GM18511 (cell line): ENCODE results near the gene GPR6.

Experiments used
- ATAC-seq: cut with Tn5 transposase; IDR thresholded peaks from one replicate; pipeline ENCODE4 v1.9.1; 2021; ENCODE audit warnings: mild to moderate bottlenecking, moderate library complexity; ENCODE audit not compliant: unreplicated experiment

GPR6 gene, protein sequence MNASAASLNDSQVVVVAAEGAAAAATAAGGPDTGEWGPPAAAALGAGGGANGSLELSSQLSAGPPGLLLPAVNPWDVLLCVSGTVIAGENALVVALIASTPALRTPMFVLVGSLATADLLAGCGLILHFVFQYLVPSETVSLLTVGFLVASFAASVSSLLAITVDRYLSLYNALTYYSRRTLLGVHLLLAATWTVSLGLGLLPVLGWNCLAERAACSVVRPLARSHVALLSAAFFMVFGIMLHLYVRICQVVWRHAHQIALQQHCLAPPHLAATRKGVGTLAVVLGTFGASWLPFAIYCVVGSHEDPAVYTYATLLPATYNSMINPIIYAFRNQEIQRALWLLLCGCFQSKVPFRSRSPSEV

DNA sequence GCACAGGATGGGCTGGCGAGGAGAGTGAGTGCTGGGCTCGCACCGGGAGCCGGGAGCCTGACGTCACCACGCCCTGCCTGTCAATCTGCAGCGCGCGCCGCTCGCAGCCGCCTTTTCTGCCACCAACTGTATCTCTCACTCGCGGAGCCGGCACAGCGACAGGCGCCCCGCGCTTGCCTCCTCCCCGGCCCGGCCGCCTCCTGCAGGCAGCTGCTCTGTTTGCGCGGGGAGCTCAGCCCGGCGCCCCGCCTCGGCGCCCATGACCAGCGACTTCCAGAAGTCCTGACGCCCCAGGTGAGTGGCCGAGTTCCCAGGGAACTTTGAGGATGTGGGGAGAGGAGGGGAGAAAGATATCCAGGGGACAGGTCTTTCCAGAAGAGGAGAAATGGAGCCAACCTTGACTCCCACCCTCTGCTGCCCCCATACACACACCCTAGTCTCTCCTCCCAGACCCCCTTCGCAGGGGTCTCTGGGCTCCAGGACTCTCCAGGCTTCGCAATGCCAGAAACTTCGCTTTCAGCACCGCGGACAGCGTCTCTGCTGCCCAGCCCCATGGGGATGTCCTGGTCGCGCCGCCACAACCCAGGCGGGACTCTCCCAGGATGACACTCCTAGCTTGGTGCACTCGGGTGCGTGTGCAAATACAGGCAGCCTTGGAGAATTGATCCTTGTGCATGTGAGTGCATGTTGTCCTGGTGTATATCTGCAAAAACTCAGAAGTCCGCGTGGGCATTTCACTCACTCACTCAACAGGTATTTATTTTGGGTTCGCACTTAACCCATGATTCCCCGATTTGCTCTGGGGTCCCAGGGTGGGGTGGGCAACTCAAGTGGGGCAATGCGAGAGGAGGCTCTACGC is at the start of gene GPR6:
TSS of gene GPR6 (plus strand) at position 138 of the 859 bp plus-strand sequence. CDS start 802 bp downstream, outside the sequence.
- ATAC-seq: no peak

DNA sequence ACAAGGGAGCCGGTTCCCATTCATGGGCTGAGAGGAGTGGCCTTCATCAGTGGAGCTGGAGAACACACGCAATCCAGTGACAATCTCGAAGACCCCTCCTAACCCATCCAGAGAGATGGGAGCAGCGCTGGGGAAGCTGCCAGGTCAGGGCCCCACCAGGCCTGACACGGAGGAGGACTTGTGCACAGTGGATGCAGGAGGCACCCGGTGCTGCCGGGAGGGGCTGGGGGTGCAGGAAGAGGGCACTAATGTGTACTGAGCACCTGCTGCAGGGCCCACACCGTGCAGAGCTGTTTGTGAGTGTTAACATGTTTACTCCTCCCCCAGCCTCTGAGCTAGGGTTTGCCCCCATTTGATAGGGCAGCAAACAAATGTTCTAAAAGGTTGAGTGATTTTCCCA is 43.8 kb upstream of the GPR6 start:
- ATAC-seq: no peak

DNA sequence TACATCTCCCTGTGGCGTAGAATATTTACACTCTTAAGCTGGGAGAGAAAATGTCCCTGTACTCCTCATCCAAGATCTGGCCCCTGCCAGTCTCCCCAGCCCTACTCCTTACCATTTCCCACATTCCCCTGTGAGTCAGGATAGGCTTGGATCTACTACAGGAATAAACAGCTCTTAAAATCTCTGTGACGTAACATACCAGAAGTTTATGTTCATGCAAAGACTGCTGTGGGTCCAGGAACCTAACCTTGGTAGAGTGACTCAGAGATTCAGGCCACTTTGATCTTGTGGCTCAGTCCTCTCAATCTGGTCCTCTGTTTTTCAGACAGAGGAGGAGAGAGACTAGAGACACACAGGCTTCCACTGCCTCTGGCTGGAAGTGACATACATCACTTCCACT is 38.5 kb upstream of the GPR6 start:
- no peak for ATAC-seq

DNA sequence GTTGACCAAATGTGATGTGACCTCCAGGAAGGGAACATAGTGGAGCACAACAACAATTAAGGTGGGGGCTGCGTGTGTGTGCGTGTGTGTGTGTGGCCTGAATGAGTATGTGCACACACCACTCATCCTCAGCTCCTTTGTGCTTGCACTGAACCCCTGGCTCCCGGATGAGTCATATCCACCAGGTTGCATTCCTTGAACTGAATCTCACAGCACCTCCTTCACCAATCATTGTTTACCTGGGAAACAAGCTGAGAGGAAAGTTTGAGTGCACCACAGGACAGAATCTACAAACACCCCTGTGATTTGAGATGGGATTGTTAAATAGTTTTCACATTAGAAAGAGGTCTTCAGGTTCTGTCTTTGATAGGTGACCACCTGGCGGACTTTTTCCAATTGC is 33.7 kb upstream of the GPR6 start:
- no peak for ATAC-seq

DNA sequence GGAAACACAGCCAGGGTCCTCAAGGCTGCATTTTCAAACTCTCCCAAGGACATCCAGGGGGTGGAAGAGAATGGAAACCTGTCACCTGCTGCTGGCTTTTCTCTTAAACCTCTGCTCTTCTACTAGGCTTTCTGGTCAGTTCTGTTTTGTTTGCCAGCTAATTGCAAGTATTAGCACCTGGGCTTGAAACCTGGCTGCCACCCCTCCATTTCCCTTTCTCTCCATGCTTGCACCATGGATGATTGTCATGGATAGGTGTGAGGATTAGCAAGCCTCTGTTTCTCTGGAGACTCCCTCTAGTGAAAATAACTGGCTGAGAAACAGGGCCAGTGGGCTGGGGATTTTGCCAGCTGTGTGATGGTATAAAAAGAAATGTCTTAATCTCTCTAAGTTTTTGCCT is 33.0 kb upstream of the GPR6 start:
- no peak for ATAC-seq

DNA sequence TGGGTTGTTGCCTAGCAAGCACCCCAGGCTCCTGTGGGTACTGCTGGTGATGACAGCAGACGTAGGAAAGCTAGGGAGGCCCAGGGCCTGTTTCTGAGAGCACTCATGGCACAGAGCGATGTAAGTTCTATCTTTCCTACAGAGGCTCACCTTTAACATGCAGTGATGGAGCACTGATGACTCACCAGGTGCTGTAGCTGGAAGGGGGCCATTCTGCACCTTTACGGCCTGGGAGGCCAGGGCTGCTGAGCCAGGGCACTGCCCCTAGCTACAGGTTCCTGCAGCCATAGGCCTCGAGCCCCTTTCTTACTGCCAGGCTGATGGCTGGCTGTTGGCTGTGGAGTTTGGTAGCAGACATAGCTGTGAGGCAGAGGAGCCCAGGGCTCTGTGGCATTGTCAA is 31.1 kb upstream of the GPR6 start:
- no peak for ATAC-seq

DNA sequence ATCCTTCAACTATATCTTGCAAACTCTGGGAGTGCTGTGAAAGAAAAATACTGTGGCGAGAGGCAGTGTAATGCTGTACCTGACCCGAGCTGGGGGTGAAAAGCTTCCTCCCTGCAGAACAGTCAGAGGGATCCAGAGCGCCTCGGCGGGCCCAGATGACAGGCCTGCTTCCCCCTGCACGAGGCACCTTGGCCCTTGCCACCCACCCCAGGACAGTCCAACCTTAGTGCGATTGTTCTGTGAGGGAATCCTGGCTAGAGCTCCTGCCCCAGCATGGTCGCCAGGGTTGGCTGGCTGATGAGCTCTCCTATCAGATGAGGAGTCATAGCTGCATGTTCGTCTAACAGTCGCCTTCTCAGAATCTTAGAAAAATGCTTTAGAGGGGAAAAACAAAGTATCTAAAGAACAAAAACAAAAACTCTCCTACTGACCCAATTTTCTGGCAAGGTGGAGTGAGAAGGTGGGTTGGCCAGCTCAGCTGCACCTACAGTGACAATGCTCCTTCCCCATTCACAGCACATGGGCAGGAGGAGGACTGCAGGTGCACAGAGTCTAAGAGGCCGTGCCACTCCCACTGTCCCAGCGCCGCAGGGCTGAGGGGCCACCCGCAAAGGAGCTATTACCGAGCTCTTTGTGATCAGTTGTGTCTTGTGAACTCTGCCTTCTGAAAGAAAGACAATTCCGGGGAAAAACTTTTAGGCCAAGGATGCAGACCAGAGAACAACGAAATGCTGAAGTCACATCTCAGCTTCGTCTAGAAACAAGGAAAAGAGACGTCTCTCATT is 28.6 kb upstream of the GPR6 start:
- no peak for ATAC-seq

DNA sequence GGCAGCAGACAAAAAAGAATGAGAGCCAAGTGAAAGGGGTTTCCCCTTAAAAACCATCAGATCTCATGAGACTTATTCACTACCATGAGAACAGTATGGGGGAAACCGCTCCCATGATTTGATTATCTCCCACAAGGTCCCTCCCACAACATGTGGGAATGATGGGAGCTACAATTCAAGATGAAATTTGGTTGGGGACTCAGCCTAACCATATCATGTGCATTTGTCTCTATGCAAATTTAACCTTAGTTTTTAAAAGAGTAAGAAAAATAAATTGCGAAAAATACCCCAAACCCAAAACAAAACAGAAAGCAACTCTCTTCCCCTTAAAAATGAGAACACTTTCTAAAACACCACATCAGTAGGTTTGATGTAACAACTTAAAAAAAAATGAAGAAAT is 22.6 kb upstream of the GPR6 start:
- ATAC-seq: no peak

DNA sequence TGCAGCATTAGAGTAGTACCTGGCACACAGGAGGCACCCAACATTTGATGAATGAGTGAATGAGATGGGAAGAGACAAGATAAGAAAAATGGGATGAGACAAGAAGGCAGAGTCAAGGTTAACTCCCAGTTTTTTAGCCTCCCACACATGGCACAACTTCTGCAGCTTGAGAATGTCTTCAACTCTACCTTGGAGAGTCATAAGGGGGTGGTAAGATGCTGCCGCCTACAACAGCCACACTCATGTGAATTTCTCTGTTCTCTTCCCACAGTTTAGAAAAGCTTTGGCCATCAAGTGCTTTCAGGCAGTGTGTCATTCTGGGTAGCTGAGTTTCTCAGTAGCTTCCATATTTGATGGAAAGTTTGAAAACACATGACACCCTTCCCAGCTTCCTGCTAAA is 19.5 kb upstream of the GPR6 start:
- no peak for ATAC-seq

DNA sequence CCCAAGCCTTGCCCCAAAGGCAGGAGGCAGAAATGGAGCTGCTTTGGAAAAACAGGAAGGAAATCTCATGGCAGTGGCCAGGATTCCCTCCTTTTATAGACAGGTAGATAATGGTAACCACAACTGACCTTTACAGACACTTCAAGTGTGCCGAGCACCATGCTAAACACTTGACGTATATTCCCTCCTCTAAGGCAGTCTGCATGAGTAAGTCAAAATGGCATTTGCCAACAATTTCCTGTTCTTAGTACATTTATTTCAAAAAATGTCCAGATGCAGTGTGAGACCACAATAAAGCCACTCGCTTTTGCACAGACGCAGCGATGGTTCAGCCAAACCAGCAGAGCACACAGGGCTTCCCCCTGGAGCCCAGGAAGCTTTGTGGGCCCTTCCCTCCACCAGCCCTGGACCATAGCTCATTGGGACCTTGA is 16.5 kb upstream of the GPR6 start:
- no peak for ATAC-seq

DNA sequence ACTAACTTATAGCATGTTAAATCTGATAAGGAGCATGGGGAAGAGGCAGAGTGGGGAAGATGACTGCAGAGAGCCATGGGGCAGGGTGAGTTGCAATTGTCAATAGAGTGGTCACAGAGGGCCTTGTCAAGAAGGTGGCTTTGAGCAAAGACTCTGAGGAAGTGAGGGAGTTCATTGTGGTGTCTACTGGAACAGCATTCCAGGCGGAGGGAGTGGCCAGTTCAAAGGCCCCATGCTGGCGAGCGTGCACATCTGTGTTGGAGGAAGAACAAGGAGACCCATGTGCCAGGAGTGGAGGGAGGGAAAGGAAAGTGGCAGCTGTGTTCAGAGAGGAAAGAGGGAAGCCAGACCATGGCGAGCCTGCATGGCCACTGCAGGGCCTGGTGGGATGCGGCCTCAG is 15.8 kb upstream of the GPR6 start:
- ATAC-seq: no peak

DNA sequence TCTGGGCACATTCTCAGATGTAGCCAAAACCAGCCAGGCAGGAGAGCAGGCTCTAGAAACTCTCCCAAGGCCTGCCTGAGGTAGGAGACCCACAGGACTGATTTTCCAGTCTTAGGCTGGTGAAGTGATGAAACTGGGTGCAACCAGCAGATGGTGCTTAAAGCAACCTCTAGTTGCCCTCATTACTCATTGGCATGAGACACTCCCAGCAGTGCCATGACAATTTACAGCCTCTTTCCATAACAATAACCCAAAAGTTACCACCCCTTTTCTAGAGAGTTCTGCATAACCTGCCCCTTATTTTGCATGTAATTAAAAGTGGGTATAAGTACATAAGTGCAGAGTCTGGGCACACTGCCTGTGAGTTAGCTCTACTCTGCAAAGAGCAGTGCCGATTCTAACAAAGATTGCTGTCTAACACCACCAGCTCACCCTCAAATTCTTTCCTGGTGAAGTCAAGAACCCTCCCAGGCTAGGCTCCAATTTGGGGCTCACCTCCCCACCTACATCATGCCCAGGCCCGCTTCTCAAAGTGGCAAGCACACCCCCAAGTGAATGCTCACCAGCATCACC is 14.4 kb upstream of the GPR6 start:
- no peak for ATAC-seq

DNA sequence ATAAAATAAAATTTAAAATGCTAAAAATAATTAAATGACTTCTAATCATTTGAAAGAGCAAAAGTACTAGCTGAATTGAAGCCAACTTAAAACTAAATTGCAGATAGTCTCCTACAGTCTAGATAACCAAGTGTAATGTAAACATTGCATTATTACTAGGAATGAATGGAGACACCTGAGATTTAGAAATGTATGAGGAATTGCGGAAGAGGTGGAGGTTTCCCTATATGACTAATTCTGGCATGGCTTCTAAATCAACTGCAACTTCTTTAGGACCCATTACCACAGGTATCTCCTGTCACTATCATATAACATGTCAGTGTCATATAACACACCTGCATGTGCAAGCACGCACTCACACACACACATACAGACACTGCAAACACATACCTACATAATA is 13.2 kb upstream of the GPR6 start:
- ATAC-seq: no peak

DNA sequence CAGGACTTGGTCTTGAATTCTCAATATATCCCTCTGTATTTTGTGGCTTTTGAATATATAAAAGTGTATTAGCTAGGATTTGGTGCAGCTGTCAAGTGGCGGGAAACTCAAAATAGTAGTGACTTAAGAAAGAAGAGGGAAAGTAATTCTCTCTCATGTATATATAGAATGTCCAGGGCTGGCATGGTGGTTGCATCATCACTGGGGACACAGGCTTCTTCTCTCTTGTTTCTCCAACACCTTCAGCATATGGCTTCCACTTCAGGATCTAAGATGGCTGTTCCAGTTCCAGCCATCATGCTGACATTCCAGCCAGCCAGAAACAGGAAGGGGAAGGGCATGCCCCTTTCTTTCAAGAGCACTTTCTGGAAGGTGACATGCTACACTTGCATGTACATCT is 11.8 kb upstream of the GPR6 start:
- no peak for ATAC-seq

DNA sequence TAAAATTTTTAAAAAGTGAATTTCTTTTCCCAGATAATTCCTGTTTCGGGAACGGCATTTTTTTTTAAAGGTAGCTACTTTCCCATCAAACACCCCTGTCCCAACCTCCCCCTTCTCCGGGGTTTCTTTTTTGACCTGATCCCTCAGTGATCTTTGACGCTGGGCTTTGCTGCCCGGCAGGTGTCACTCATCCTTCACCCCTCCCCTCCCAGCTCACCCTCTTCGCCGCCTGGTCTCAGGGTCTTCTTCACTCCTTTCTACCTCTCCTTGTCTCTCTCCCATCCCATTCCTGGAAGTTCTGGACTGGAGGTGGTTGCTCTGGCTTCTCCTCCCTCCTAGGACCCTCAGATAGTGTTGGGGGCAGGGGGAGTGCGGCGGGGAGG is 329 bp upstream of the GPR6 start:
- no peak for ATAC-seq

DNA sequence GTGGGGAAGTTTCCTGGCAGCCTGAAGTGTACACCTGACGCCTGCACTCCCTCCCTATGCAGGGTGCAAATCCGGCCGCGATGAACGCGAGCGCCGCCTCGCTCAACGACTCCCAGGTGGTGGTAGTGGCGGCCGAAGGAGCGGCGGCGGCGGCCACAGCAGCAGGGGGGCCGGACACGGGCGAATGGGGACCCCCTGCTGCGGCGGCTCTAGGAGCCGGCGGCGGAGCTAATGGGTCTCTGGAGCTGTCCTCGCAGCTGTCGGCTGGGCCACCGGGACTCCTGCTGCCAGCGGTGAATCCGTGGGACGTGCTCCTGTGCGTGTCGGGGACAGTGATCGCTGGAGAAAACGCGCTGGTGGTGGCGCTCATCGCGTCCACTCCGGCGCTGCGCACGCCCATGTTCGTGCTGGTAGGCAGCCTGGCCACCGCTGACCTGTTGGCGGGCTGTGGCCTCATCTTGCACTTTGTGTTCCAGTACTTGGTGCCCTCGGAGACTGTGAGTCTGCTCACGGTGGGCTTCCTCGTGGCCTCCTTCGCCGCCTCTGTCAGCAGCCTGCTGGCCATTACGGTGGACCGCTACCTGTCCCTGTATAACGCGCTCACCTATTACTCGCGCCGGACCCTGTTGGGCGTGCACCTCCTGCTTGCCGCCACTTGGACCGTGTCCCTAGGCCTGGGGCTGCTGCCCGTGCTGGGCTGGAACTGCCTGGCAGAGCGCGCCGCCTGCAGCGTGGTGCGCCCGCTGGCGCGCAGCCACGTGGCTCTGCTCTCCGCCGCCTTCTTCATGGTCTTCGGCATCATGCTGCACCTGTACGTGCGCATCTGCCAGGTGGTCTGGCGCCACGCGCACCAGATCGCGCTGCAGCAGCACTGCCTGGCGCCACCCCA is 1.2 kb downstream of the GPR6 start:
- ATAC-seq: no peak

DNA sequence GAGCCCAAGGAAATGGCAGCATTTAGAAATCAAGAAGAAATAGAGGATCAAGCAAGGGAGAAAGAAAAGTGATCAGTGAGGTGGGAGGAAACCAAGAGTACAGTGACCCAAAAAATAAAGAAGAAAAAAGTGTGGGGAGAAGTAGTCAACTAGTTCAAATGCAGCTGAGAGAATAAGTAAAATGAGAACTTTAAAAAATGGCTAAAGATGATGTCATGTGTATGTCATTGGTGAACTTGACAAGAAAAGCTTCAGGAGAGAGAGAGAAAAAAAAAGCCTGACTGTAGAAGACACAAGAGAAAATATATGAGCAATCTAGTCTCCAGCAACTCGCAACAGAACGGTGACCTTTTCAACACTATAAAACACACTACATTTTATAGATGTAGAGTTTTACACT is 6.3 kb downstream of the GPR6 start:
- no peak for ATAC-seq

DNA sequence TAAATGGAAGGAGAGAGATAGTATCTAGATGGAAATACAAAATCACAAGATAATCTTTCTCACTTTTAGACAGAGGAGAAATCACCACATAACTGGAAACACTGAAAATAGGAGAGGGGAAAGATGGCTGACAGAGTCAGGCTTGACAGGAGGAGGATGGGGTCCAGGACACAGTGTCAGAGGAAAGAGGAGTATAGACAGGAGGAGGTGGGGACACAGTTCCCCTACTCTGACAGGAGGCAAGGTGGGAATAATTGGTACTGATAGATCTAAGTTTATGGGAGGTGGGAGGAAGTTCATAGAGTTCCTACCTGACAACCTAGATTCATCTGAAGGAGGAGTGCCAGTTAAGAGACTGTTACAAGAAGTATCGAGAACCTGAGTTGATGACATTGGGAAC is 9.1 kb downstream of the GPR6 start:
- ATAC-seq: no peak

DNA sequence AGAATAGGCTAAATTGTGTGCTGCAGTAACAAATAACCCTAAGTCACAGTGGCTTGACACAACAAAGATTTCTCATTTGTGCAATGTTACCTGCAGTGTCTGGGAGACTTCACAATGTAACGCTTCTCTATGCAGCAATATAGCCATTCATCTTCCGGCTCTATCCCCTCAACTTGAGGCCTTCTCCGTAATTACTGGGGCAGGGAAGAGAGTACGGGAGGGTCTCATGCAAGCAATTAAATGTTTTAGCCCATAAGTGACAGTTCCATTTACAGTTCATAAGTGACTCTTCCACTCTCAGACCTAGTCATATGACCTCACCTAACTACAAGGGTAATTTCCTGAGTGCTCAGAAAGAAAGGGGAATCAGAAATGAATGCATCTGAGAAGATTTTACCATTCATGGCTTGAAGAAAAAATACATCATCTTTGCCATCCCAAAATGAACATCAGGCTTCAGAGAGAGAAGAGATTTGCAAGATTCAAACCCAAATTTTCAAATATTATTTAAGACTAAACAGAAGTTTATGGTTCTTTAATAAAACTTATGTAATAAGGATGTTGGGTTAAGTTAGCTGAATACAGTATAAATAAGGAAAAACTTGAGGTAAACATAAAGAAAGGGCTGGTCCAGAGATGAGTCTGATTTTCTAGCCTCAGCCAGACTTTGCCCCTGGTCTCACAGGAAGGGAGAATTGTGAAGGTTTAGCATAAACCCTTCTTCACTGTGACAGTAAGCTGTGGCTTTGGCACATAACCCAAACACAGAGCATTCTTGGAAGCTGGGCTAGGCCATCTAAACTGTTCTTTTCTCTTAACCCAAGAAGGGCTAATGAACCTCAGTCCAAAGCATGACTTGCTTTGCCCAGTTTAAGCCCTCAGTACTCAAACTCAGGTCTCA is 13.3 kb downstream of the GPR6 start:
- ATAC-seq: no peak
